HepG2 (cell line): ENCODE measurements around the gene ETFDH. TPM values are rescaled to one million over a fixed set of nuclear protein-coding genes. Genes with fewer than 3 reads are reported as not detected.

Experiments
- ARID3A ChIP-seq: IDR thresholded peaks from 2 replicates; pipeline ENCODE4 v1.6.1; 2012; ENCODE audit warnings: low read depth, low read length, improper control_type of control experiment
- GATAD2A ChIP-seq: IDR thresholded peaks from 2 replicates; pipeline ENCODE4 v1.6.1; 2016
- HNRNPK ChIP-seq: fragments of 200-400 bp; formaldehyde crosslinking; IDR thresholded peaks from 2 replicates; pipeline ENCODE4 v1.6.1; 2018; ENCODE audit warnings: low read length, low read depth, moderate library complexity, mild to moderate bottlenecking; ENCODE audit not compliant: poor library complexity, severe bottlenecking
- HOXA3 ChIP-seq: sonication (generic); formaldehyde crosslinking; IDR thresholded peaks from 2 replicates; pipeline ENCODE4 v1.5.0; 2020; ENCODE audit warnings: missing genetic modification reagents
- KLF11 ChIP-seq: IDR thresholded peaks from 2 replicates; pipeline ENCODE4 v1.6.1; 2016; ENCODE audit warnings: missing compliant biosample characterization
- PAF1 ChIP-seq: IDR thresholded peaks from 2 replicates; pipeline ENCODE4 v1.6.1; 2016; ENCODE audit warnings: missing genetic modification reagents, missing compliant biosample characterization
- PRMT3 ChIP-seq: sonication (generic); formaldehyde crosslinking; IDR thresholded peaks from 2 replicates; pipeline ENCODE4 v1.8.1; 2022; ENCODE audit warnings: low read depth, mild to moderate bottlenecking, moderate library complexity, missing genetic modification reagents, borderline replicate concordance
- RBM22 ChIP-seq: fragments of 200-400 bp; formaldehyde crosslinking; optimal IDR thresholded peaks from 2 replicates; pipeline ENCODE3; 2017; ENCODE audit warnings: mild to moderate bottlenecking, low read length, moderate library complexity
- RFX5 ChIP-seq: IDR thresholded peaks from 2 replicates; pipeline ENCODE4 v1.6.1; 2011; ENCODE audit warnings: low read depth, low read length, improper control_type of control experiment
- RXRB ChIP-seq: IDR thresholded peaks from 2 replicates; pipeline ENCODE4 v1.6.1; 2016; ENCODE audit warnings: borderline replicate concordance, missing genetic modification reagents, missing compliant biosample characterization
- SPEN ChIP-seq: sonication (generic); formaldehyde crosslinking; IDR thresholded peaks from 2 replicates; pipeline ENCODE4 v1.5.1; 2020; ENCODE audit warnings: low read depth, mild to moderate bottlenecking, missing genetic modification reagents
- TRAFD1 ChIP-seq: sonication (generic); formaldehyde crosslinking; IDR thresholded peaks from 2 replicates; pipeline ENCODE4 v1.5.1; 2020; ENCODE audit warnings: missing genetic modification reagents, mild to moderate bottlenecking, borderline replicate concordance
- ZBTB8A ChIP-seq: sonication (generic); formaldehyde crosslinking; IDR thresholded peaks from 2 replicates; pipeline ENCODE4 v1.4.0; 2020; ENCODE audit warnings: mild to moderate bottlenecking, low read depth, missing genetic modification reagents, borderline replicate concordance
- ZNF3 ChIP-seq: IDR thresholded peaks from 2 replicates; pipeline ENCODE4 v1.7.0; 2017; ENCODE audit warnings: inconsistent platforms
- ZNF451 ChIP-seq: sonication (generic); formaldehyde crosslinking; IDR thresholded peaks from 2 replicates; pipeline ENCODE4 v1.5.0; 2020; ENCODE audit warnings: mild to moderate bottlenecking, missing genetic modification reagents
- polyA plus RNA-seq, 8 experiments: library from polyadenylated mRNA; depleted of rRNA in 3 of 8; stranded (reverse) in 7 of 8; unstranded in 1 of 8; fragments of >200 nt; fragmentation: Illumina TruSeq in 4 of 8; extraction: Trizol in 4 of 8; gene quantifications; 2 replicates each; pipeline versions ENCODE4 v1.2.1 to v1.2.3, GENCODE V29; 2011 to 2016; ENCODE audit warnings: low read depth in 4 of 8, missing spikeins in 1 of 8, mixed read lengths in 1 of 8; ENCODE audit not compliant: insufficient read depth in 1 of 8
- total RNA-seq, 5 experiments: library from RNA; depleted of rRNA; stranded (reverse); fragments of >200 nt; fragmentation: Illumina TruSeq; extraction: Trizol; gene quantifications; 2 replicates each; pipeline ENCODE4 v1.2.3, GENCODE V29; 2016; ENCODE audit warnings: low read depth in 1 of 5
- TF ChIP-seq, protein P1 (sequence below): sonication (generic); formaldehyde crosslinking; IDR thresholded peaks from 2 replicates; pipeline ENCODE4 v1.9.0; 2021; ENCODE audit warnings: missing genetic modification reagents, mild to moderate bottlenecking, borderline replicate concordance
- TF ChIP-seq, protein P2 (sequence below), 2 experiments: sonication (generic) in 1 of 2; formaldehyde crosslinking in 1 of 2; IDR thresholded peaks; 2 replicates each; pipeline versions ENCODE4 v1.5.1 to v1.6.1; 2011 to 2020; ENCODE audit warnings: borderline replicate concordance in 1 of 2, low read depth in 1 of 2, low read length in 1 of 2, mild to moderate bottlenecking in 1 of 2, missing genetic modification reagents in 1 of 2, moderate library complexity in 1 of 2
- TF ChIP-seq, protein P3 (sequence below): sonication (generic); formaldehyde crosslinking; IDR thresholded peaks from 2 replicates; pipeline ENCODE4 v1.4.0; 2020; ENCODE audit warnings: missing genetic modification reagents

Gene ETFDH
- total and polyA plus RNA-seq, 2 of the 13 experiments (the other 11 are each of a cell fraction or from before 2014, with no cell fraction given) = 14.7 to 17.8 TPM

GRCh38 chr4:158729716-158730559 is 57.8 kb downstream of the ETFDH start (continued):
- TF ChIP-seq, protein P1, sequence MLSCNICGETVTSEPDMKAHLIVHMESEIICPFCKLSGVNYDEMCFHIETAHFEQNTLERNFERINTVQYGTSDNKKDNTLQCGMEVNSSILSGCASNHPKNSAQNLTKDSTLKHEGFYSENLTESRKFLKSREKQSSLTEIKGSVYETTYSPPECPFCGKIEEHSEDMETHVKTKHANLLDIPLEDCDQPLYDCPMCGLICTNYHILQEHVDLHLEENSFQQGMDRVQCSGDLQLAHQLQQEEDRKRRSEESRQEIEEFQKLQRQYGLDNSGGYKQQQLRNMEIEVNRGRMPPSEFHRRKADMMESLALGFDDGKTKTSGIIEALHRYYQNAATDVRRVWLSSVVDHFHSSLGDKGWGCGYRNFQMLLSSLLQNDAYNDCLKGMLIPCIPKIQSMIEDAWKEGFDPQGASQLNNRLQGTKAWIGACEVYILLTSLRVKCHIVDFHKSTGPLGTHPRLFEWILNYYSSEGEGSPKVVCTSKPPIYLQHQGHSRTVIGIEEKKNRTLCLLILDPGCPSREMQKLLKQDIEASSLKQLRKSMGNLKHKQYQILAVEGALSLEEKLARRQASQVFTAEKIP (CRISPR knock-in tag) = no peak
- TF ChIP-seq KLF11 (CRISPR knock-in tag) = no peak
- no peak for TF ChIP-seq TRAFD1 (CRISPR knock-in tag)
- TF ChIP-seq HOXA3 (CRISPR knock-in tag) = no peak
- no peak for TF ChIP-seq HNRNPK
- TF ChIP-seq, protein P2, sequence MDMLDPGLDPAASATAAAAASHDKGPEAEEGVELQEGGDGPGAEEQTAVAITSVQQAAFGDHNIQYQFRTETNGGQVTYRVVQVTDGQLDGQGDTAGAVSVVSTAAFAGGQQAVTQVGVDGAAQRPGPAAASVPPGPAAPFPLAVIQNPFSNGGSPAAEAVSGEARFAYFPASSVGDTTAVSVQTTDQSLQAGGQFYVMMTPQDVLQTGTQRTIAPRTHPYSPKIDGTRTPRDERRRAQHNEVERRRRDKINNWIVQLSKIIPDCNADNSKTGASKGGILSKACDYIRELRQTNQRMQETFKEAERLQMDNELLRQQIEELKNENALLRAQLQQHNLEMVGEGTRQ (IDR thresholded peaks at IDR 0.05; ENCODE audit: low read depth, low read length) = no peak
- TF ChIP-seq, protein P2 (CRISPR knock-in tag; IDR thresholded peaks at IDR 0.05; ENCODE audit: borderline replicate concordance) = no peak
- TF ChIP-seq ZBTB8A (CRISPR knock-in tag) = no peak
- no peak for TF ChIP-seq RFX5
- no peak for TF ChIP-seq PAF1 (CRISPR knock-in tag)
- peak; percentile 39; the same call in 1 of the 2 replicates for TF ChIP-seq RXRB
- no peak for TF ChIP-seq RBM22
- no peak for TF ChIP-seq ZNF451 (CRISPR knock-in tag)
- TF ChIP-seq ARID3A = no peak
- no peak for TF ChIP-seq PRMT3 (CRISPR knock-in tag)
- TF ChIP-seq GATAD2A (CRISPR knock-in tag) = peak; percentile 58
- TF ChIP-seq, protein P3, sequence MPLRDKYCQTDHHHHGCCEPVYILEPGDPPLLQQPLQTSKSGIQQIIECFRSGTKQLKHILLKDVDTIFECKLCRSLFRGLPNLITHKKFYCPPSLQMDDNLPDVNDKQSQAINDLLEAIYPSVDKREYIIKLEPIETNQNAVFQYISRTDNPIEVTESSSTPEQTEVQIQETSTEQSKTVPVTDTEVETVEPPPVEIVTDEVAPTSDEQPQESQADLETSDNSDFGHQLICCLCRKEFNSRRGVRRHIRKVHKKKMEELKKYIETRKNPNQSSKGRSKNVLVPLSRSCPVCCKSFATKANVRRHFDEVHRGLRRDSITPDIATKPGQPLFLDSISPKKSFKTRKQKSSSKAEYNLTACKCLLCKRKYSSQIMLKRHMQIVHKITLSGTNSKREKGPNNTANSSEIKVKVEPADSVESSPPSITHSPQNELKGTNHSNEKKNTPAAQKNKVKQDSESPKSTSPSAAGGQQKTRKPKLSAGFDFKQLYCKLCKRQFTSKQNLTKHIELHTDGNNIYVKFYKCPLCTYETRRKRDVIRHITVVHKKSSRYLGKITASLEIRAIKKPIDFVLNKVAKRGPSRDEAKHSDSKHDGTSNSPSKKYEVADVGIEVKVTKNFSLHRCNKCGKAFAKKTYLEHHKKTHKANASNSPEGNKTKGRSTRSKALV (CRISPR knock-in tag) = no peak
- TF ChIP-seq SPEN (CRISPR knock-in tag) = no peak
- TF ChIP-seq ZNF3 (CRISPR knock-in tag) = peak; percentile 26; the same call in 1 of the 2 replicates
